HG03439 (cell line): ENCODE results near the gene PJA1.

Source experiments
- ATAC-seq: cut with Tn5 transposase; IDR thresholded peaks from one replicate; pipeline ENCODE4 v1.9.1; 2021; ENCODE audit warnings: mild to moderate bottlenecking, moderate library complexity; ENCODE audit not compliant: unreplicated experiment

PJA1 gene

GRCh38 chrX:69165087-69165651 is at the start of gene PJA1:
PJA1 (minus strand) TSS chrX:69165453; CDS start chrX:69163073, 2,380 bp downstream.
- ATAC-seq: peak; percentile 94

GRCh38 chrX:69214463-69214862 is 49.2 kb upstream of the PJA1 start:
- no peak for ATAC-seq

- no peak for ATAC-seq
Observed at GRCh38 chrX:69211701-69212100, 46.4 kb upstream of the PJA1 start.

GRCh38 chrX:69210581-69210980 is 45.3 kb upstream of the PJA1 start:
- no peak for ATAC-seq

- ATAC-seq: no peak
Observed at GRCh38 chrX:69207216-69207615, 42.0 kb upstream of the PJA1 start.

GRCh38 chrX:69203638-69204037 is 38.4 kb upstream of the PJA1 start:
- no peak for ATAC-seq

- ATAC-seq: no peak
Observed at GRCh38 chrX:69197690-69198089, 32.4 kb upstream of the PJA1 start.

- no peak for ATAC-seq
Observed at GRCh38 chrX:69196666-69197065, 31.4 kb upstream of the PJA1 start.

- ATAC-seq: no peak
Observed at GRCh38 chrX:69195810-69196209, 30.6 kb upstream of the PJA1 start.

GRCh38 chrX:69195192-69195591 is 29.9 kb upstream of the PJA1 start:
- ATAC-seq: no peak

- ATAC-seq: no peak
Observed at GRCh38 chrX:69192603-69193002, 27.4 kb upstream of the PJA1 start.

- no peak for ATAC-seq
Observed at GRCh38 chrX:69189576-69190371, 24.5 kb upstream of the PJA1 start.

- ATAC-seq: no peak
Observed at GRCh38 chrX:69186651-69187050, 21.4 kb upstream of the PJA1 start.

GRCh38 chrX:69185886-69186285 is 20.6 kb upstream of the PJA1 start:
- no peak for ATAC-seq

- ATAC-seq: no peak
Observed at GRCh38 chrX:69185141-69185540, 19.9 kb upstream of the PJA1 start.

- ATAC-seq: no peak
Observed at GRCh38 chrX:69182818-69183380, 17.6 kb upstream of the PJA1 start.

GRCh38 chrX:69179380-69179911 is 14.2 kb upstream of the PJA1 start:
- no peak for ATAC-seq

GRCh38 chrX:69178592-69178991 is 13.3 kb upstream of the PJA1 start:
- ATAC-seq: no peak

- ATAC-seq: no peak
Observed at GRCh38 chrX:69177511-69178162, 12.4 kb upstream of the PJA1 start.

- ATAC-seq: no peak
Observed at GRCh38 chrX:69176053-69176452, 10.8 kb upstream of the PJA1 start.

GRCh38 chrX:69173906-69174305 is 8.7 kb upstream of the PJA1 start:
- no peak for ATAC-seq

GRCh38 chrX:69172937-69173336 is 7.7 kb upstream of the PJA1 start:
- no peak for ATAC-seq
